HG03457 (cell line): ENCODE data around the gene ELOVL6.
"Not testable (repeated sequence)": the region's sequence is repeated elsewhere in the genome, so short reads cannot be mapped to it uniquely, and the experiment has no call there.

Experiments
- ATAC-seq: cut with Tn5 transposase; IDR thresholded peaks from one replicate; pipeline ENCODE4 v1.9.1; 2021; ENCODE audit warnings: moderate number of reproducible peaks; ENCODE audit not compliant: unreplicated experiment

ELOVL6 gene

GRCh38 chr4:110198435-110199416 lies at the start of gene ELOVL6:
ELOVL6 (minus strand) TSS chr4:110198615; CDS start chr4:110198335, 280 bp downstream.
- ATAC-seq = no peak

GRCh38 chr4:110248100-110248499 lies 49.7 kb upstream of the ELOVL6 start:
- no peak for ATAC-seq

- no peak for ATAC-seq
These were observed 49.2 kb upstream of the ELOVL6 start for GRCh38 chr4:110247591-110247990.

- ATAC-seq = no peak
These were observed 47.2 kb upstream of the ELOVL6 start for GRCh38 chr4:110245577-110245976.

GRCh38 chr4:110236324-110236723 lies 37.9 kb upstream of the ELOVL6 start:
- ATAC-seq = no peak

- not testable (repeated sequence) for ATAC-seq
These were observed 35.2 kb upstream of the ELOVL6 start for GRCh38 chr4:110233581-110233980.

- ATAC-seq = no peak
These were observed 33.5 kb upstream of the ELOVL6 start for GRCh38 chr4:110231869-110232268.

GRCh38 chr4:110229266-110229665 lies 30.9 kb upstream of the ELOVL6 start:
- no peak for ATAC-seq

- no peak for ATAC-seq
These were observed 26.4 kb upstream of the ELOVL6 start for GRCh38 chr4:110224812-110225211.

- no peak for ATAC-seq
These were observed 25.7 kb upstream of the ELOVL6 start for GRCh38 chr4:110224142-110224541.

- not testable (repeated sequence) for ATAC-seq
These were observed 20.5 kb upstream of the ELOVL6 start for GRCh38 chr4:110218935-110219334.

- ATAC-seq = not testable (repeated sequence)
These were observed 18.8 kb upstream of the ELOVL6 start for GRCh38 chr4:110217181-110217580.

- ATAC-seq = no peak
These were observed 17.7 kb upstream of the ELOVL6 start for GRCh38 chr4:110216129-110216528.

GRCh38 chr4:110211770-110212061 lies 13.3 kb upstream of the ELOVL6 start:
- no peak for ATAC-seq

GRCh38 chr4:110211007-110211769 lies 12.8 kb upstream of the ELOVL6 start:
- peak; percentile 74 for ATAC-seq

GRCh38 chr4:110208419-110208818 lies 10.0 kb upstream of the ELOVL6 start:
- ATAC-seq = no peak

GRCh38 chr4:110207233-110207632 lies 8.8 kb upstream of the ELOVL6 start:
- ATAC-seq = no peak

GRCh38 chr4:110202024-110202423 lies 3.6 kb upstream of the ELOVL6 start:
- no peak for ATAC-seq

GRCh38 chr4:110201502-110201901 lies 3.1 kb upstream of the ELOVL6 start:
- ATAC-seq = no peak

GRCh38 chr4:110200689-110201088 lies 2.3 kb upstream of the ELOVL6 start:
- no peak for ATAC-seq

GRCh38 chr4:110198049-110198434 lies 373 bp downstream of the ELOVL6 start:
- ATAC-seq = no peak

- ATAC-seq = no peak
These were observed 829 bp downstream of the ELOVL6 start for GRCh38 chr4:110197529-110198042.
